ENCODE results near the gene PLCB4. TPM values are rescaled to one million over a fixed set of nuclear protein-coding genes. Genes with fewer than 3 reads are reported as not detected.
"Not testable (repeated sequence)": the region's sequence is repeated elsewhere in the genome, so short reads cannot be mapped to it uniquely, and the experiment has no call there.

The PLCB4 gene
- 1 to 10 TPM in 11 of 12 donors, not detected in 1; 4.7 to 8.8 (median 6.4) TPM for polyA plus RNA-seq (ENCODE audit: insufficient read length in 12 of 12)
- long read RNA-seq, donor 1, result 0 reads
- long read RNA-seq, donor 2, result 0 reads
- long read RNA-seq, donor 3, result 0 reads
- long read RNA-seq, donor 4, result 0 reads
- long read RNA-seq, donor 5, result 0 reads
- long read RNA-seq, donor 6, result 0 reads
- long read RNA-seq, donor 7, result 0 reads
- long read RNA-seq, donor 8, result 0 reads
- long read RNA-seq, donor 9, result 0 reads
- long read RNA-seq, donor 10, result 0 reads
- long read RNA-seq, donor 11, result 0 reads

DNA sequence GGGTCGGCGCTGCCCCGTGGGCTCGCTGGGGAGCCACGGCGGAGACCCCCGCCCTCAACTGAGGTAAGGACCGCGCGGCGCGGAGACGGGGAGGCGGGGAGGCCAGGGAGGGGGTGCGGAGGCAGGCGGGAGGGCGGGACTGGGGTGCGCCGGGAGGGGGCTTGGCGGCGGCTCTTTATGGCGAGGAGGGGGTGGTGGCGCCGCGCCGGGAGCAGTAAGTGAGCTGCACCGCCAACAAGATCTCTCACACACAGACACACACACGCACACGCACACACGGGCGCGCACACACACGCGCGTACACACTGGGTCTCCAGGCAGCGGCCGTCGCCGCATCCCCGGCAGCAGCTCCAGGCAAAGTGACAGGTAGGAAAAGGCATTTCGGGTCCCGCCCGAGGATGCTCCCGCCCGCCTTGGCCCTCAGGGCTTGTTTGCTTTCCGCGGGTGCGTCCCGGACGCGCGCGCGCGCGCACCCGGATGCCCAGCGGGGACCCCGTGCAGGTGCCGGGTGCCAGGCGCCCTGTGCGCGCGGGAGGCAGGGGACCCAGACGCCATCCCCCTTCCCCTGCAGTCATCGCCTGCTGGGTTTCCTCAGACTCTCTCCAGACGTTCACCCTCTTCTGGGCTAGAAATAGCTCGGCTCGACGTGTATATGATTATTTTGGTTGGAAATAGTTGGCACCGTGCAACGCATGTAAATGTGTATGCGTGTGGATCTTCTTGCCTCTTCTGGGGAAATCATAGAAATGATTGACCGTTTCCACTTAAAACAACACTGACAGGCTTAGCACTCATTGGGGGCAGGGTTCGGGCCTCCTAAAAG, at the start of gene PLCB4:
Gene PLCB4 (plus strand): TSS at position 247 of the 823 bp plus-strand sequence. CDS start 238,728 bp downstream, outside the sequence.
- peak; percentile 45 for DNase-seq

GRCh38 chr20:9019833-9020232, 49.1 kb upstream of the PLCB4 start:
- no peak for DNase-seq

DNA sequence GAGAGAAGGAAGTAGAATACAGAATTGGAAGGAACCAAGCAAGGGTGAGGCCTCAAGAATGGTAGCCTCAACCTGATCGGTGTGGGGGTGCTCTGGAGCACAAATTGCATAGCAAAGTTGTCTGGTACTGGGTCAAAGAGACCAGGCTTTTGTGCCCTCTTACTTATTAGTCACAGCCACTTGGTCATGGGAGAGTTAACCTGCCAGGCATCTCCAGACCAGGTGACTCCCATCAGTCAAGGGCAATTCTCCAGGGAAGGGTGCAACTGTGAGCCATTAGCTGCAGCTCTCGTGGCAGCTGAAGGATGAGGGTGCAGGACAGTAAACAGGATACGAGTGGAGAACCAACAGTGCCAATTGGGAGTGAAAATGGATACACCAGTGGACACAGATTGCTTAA, 47.7 kb upstream of the PLCB4 start:
- no peak for DNase-seq

- DNase-seq, result no peak
These were observed 47.2 kb upstream of the PLCB4 start for GRCh38 chr20:9021699-9022098.

GRCh38 chr20:9022376-9022775, 46.5 kb upstream of the PLCB4 start:
- DNase-seq, result peak; percentile 20

- DNase-seq, result no peak
These were observed 44.3 kb upstream of the PLCB4 start for GRCh38 chr20:9024606-9025005.

DNA sequence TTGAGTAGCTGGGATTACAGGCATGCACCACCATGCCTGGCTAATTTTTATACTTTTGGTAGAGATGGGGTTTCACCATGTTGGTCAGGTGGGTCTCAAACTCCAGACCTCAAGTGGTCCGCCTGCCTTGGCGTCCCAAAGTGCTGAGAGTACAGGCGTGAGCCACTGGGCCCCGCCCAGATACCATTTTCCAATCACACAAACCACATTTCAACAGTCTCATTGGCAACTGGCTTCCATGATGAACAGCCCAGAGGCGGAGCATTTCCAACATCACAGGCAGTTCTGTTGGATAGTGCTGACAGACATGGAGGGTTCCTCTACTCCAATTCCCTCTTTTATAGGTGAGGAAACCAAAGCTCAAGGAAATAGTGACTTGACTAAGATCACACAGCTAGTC, 43.9 kb upstream of the PLCB4 start:
- no peak for DNase-seq

DNA sequence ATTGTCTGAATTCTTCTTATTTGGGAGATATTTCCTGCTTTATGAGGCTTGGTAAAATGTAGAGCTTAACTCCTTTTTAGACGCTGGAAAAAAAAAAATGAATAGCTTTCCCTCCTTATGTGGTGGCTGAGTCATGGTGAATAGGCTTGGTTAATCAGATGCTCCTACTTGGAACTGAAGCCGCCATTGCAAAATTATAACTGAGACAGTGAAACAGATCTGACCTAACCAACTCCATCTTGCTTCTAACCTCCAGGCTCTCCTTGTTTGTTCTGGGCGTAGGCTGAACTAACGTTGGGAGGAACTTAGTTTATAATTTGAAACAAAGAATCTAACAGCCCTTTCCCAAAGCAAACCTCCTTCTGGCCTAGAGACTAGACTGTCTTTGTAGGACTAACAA, 43.2 kb upstream of the PLCB4 start:
- no peak for DNase-seq

DNA sequence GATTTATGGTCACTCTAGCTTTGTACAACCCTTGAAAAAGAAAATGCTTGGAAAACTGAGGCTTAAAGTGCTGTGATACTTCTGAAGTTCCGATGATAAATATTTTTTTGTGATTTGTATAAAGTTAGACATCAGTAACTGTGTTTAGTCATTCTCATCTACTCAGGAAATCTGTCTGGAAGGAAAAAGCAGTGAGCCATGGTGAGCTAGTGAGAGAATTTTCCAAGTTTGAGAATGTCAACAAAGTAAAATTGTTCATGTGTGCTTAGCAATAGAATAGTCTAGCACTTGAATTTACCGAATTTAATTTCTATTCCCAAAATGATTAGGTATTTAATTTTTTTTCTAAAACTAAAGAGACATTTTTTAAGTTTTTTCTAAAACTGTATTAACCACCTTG, 41.3 kb upstream of the PLCB4 start:
- DNase-seq, result no peak

GRCh38 chr20:9028419-9028818, 40.5 kb upstream of the PLCB4 start:
- DNase-seq, result no peak

- DNase-seq, result peak; percentile 64
These were observed 36.9 kb upstream of the PLCB4 start for GRCh38 chr20:9031991-9032390.

DNA sequence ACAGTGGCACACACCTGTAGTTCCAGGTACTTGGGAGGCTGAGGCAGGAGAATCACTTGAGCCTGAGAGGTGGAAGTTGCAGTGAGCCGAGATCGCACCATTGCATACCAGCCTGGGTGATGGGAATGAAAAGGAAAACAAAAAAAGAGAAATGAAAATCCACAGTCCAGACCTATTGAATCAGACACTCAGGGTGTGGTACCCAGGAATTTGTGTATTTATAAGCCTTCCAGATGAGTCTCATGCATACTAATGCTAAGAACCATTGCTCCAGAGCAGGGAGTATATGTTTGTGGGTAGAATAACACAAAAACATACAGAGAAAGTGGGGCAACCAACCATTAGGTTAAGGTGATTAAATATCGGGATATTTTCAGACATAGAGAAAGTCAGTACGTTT, 36.1 kb upstream of the PLCB4 start:
- DNase-seq, result no peak

- DNase-seq, result no peak
These were observed 33.8 kb upstream of the PLCB4 start for GRCh38 chr20:9035126-9035525.

- DNase-seq, result no peak
These were observed 32.3 kb upstream of the PLCB4 start for GRCh38 chr20:9036593-9036992.

DNA sequence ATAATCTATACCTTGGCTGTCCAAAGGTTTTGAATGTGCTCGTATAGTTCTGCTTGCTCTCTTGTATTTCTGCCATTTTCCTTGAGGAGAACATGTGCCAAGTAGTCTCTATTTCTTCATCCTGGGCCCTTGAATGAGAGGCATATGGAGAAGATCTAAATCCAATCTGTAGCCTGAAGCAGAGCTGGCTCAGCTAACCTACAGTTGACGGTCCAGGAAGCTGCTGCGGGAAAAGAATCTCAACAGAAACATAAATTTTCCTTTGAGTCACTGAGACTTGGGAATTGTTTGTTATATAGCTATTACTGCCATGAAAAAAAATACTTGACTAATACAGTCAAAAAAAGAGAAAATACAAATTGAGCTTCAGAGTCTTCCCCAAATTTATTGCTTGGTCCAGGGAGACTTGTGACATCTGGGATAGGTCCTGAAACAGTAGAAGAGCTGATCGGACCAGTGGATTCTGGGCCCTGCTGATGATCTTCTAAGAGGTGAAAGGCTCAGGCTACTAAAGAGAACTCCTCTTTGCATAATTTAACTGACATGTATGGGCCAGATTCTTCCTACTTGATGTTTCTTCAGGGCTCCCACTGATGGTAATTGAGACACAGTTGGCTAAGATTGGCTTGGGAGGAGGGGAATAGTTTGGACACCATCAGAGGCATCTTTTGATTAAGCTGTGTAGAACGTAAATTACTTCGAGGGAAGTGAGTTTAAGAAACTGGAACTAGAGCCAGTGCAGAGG, 29.9 kb upstream of the PLCB4 start:
- DNase-seq, result peak; percentile 72

- no peak for DNase-seq
These were observed 27.9 kb upstream of the PLCB4 start for GRCh38 chr20:9040863-9041524.

GRCh38 chr20:9043364-9043763, 25.5 kb upstream of the PLCB4 start:
- no peak for DNase-seq

GRCh38 chr20:9047928-9048327, 21.0 kb upstream of the PLCB4 start:
- DNase-seq, result not testable (repeated sequence)

GRCh38 chr20:9051508-9051907, 17.4 kb upstream of the PLCB4 start:
- DNase-seq, result no peak

GRCh38 chr20:9052136-9052535, 16.8 kb upstream of the PLCB4 start:
- DNase-seq, result no peak

- no peak for DNase-seq
These were observed 15.8 kb upstream of the PLCB4 start for GRCh38 chr20:9053108-9053507.

DNA sequence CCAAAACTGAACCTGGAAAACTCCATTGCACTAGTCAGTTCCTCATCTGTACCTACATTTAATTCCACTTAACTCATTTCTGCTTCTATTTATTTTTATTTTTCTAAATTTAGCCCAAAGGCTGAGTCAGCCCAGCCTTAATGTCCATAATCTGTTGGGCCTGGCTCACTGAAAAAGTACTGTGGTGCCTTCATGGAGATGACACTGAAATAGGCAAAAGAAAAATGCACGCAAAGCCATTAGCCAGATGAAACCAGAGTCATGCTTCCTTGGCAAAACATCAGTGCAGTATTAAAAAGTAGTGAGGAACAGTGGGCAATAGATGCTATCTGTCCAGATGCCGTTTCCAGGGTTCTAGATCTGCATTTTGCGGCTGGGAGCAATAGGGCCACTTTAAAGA, 14.7 kb upstream of the PLCB4 start:
- DNase-seq, result no peak
